Raji (cell line): ENCODE results near the gene RCOR2.

Source experiments
- POLR2A ChIP-seq: IDR thresholded peaks from 2 replicates; pipeline ENCODE4 v1.6.1; 2011; ENCODE audit warnings: low read depth, low read length, control low read depth; ENCODE audit not compliant: insufficient read depth

RCOR2 gene

DNA sequence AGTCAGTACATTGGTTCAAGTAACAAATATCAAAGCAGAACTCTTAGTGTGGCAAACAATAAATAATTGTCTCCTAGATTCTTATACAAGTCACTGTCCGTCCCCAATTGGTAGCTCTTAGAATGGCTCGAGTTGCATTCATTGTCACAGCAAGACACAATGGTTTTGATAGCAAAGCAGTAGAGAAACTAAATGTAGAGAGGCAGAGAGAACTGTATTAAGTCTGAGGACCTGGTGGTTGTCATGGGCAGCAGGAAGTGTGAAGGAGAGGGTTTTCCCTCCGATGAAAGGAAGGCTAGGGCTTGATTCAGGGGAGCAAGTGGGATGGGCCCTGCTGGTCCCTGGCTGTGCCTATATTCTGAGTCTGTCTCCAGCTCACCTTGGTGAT, 36.6 kb downstream of the RCOR2 start:
- TF ChIP-seq POLR2A = no peak

DNA sequence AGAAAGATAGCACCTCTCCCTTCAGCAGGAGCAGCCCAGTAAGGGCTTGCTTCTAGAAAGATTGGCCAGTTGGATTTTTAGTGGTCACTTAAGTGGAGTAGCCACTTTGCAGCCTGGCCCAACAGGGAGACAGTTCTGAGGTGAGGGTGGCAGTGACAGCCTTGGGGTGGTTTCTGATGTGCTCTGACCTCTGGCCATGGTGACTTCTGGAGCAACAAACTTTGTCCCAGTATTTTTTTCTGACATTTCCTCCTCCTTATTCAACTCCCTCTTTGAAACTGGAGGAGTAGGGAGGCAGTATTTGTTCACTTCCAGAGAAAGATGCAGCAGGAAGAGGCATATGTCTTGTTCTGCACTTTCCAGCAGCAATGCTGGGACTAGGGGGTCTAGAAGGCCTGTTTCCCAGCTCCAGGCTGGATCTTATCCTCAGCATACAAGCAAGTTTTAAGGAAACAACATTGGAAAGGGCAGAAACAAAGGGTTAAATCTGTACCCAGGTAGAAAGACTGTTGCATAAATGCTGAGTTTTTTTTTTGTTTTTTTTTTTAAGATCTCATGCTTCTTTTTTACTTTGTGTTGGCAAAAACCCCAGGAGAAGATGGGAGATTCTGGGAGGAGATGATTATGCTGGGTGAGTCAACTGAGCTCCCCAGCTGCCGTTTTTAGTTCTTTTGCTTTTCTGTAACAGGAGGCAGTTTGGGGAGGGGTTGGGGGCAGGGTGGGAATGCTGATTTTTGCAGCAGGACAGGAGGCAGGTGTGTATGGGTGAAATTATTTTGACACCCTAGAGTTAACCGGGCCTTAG, 37.2 kb downstream of the RCOR2 start:
- TF ChIP-seq POLR2A = no peak

DNA sequence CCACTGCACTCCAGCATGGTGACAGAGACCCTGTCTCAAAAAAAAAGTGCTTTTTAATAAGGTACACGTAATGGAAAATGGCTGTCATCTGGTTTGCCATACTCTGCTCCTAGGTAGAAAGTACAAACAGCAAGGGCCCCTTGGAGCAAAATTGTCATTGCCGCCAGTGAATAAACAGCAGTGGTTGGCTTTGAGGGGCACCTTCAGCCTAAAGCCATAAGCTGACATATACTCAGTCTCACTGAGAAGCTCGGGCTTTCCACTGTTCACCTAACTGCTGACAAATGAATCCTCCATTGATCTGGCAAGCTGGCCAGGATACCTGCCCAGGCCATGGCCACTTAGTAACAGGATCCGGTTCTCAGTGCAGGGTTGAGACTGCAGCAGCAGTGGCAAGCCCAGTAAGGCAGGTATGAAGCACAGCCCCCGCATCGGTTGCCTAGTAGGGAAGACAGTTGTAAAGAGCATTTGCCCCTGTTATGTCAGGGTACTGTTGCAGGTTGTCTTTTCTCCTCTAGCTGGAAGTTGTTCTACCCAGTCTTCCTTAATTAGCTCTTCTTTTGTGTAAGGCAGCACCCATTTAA, 39.2 kb downstream of the RCOR2 start:
- no peak for TF ChIP-seq POLR2A

DNA sequence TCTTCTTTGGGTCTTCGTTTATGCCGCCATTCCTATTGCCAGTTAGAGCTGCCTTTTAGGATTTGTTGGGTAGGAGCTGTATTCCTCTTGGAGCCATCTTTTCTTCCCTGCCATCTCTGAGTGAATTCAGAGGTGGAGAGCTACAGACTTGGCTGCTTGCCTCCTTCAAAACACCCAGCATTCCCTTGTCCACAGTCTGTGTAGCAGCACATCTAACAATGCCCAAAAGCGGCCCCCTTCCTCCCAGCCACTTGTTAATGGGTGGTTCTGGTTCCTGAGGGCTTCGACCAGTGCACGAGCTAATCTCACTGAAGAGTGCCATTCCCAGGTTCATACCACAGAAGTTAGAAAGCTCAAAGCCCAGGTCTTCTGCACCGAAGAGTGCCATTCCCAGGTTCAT, 40.3 kb downstream of the RCOR2 start:
- TF ChIP-seq POLR2A = no peak

DNA sequence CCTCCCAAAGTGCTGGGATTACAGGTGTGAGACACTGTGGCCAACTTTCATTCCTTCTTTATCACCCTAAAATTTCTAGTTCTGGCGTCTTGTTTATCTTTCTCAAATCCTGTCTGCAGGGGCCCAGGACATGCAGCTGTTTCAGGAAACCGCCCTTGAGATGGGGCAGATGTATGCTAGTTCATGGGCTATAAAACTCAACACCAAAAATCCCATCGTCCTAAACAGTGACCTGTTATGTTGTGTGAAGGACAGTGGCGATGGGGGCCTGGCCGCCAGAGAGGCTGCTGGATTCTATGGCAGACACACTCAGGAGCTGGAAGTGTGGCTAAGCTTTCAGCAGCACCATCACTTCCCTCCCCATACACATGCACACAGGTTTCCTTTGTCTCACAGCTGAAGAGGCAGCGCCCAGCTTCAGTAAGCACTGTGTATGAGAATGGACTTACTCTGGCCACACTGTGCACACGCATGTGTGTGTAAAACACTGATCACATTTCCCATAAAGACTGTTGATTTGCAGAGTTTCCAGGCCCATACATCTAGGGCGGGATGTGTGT, 41.4 kb downstream of the RCOR2 start:
- TF ChIP-seq POLR2A = no peak

DNA sequence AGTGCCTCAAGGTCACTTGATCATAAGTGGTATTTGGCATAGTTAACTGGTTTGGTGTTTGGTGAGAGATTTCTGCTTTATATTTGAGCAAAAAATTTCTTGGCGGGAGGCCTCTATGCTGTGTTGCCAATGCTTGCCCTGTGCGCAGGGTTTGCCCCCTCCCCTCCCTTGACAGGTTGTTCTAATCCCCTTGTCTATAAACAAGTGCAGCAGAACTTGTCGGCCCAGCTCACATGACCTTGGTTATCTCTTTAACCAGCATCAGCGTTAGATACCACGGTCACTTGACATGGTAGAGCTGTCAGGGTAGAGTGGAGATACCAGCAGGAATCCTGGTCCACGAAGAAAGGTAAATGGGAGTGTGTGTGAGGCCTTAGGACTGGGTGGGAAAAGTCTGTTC, 42.5 kb downstream of the RCOR2 start:
- TF ChIP-seq POLR2A = no peak

DNA sequence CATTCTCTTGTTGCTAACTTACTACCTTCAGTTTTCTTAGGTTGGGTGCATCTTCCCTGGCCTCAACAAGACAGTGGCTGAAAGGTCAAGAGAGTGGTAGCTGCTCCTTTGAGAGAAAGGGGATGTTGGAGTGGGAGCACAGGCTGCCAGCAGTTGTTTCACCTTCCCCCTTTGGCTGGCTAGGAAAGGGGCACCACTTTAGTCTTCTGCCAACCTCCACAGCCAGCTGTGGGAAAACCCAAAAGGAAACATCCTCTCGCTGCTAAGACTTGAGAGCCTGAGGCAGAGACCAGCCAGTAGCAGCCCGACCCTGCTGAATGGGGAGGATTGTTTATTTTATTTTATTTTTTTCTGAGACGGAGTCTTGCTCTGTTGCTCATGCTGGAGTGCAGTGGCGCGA, 43.7 kb downstream of the RCOR2 start:
- no peak for TF ChIP-seq POLR2A

DNA sequence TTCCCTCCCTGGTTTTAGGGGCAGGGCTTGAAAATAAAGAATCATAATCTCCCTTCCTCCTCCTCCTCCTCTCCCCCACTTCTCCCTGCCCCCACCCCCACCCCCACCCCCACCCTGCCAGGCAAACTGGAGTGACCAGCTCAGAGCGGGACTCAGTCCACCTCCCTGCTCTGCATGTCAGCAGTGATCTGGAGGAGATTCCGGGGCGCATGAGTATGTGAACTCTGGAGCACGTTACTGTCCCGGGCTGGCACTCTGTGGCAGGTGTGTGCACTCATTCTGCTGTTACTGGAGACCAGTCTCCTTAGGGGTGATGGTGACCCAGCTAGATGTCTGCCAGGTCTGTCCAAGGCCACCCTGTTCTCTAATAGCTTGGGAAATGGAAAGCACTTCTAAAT, 44.2 kb downstream of the RCOR2 start:
- no peak for TF ChIP-seq POLR2A

DNA sequence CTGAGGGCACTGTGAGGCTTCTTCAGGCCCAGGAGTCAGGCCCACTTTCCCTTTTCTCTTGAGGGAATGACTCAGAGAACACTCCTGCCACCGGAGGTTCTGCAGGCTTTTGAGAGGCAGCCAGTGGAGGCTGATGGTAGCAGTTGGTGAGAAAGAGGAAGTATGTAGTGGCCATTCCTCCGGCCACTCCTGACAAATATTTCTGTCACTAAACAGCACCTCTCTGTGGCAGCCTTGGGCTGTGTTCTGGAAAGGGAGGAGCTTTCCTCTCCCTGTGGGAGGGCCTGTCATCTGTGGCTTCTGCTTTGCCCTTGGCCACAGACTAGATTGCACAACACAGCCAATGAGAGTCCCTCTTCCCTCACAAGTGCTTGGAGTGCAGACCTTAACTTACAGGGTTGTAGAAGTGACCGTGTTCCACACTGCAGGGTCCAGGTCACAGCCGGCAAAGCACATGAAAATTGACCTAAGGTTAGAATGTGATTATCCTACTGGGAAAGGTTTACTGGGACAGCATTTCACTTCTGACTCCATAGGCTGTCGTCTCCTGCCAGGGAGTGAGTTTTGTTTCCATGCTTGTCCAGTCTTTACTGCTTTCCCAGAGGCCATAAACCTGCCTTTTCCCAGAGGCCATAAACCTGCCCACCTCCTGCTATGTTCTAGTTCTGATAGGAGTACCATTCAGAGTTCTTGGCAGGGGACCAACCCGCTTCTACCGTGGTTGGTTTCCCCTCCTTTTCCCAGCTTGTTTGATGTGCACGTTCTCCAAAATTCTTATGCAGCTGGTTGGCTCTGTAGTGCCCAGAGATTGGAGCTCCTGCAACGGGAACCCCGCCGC, 44.8 kb downstream of the RCOR2 start:
- no peak for TF ChIP-seq POLR2A

DNA sequence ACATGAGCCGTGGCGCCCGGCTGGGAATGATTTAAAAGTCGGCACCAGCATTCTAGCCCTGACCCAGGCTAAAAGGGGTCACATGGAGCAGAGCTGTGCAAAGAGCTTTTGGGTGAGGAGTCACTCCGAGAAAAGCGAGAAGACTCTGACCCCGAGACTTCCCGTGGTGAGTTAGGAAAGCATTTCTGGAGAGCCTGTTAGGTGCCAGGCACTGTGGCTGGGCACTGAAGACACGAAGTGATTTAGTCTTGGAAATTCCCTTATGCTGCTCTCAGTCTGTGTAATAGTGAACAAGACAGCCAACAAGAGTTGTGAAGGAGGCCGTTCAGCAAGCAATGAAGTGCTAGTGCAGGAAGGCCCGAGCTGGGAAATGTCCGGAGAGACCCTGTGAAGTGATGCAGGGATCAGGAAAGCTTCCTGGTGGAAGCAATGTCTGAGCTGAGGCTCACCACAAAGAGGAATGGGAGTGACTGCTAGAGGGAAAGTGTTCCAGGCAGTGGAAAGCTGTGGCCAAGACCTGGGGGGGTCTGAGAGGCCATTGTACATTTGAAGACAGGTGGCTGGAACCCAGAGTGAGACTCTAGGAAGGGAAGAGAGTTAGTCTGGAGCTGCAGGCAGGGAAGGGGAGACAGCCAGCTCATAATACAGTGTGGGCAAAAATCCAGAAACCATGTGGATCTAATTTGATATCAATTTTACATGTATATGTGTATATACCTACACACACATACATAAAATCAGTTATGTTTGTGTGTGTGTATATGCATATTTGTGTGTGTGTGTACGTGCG, 46.4 kb downstream of the RCOR2 start:
- no peak for TF ChIP-seq POLR2A

DNA sequence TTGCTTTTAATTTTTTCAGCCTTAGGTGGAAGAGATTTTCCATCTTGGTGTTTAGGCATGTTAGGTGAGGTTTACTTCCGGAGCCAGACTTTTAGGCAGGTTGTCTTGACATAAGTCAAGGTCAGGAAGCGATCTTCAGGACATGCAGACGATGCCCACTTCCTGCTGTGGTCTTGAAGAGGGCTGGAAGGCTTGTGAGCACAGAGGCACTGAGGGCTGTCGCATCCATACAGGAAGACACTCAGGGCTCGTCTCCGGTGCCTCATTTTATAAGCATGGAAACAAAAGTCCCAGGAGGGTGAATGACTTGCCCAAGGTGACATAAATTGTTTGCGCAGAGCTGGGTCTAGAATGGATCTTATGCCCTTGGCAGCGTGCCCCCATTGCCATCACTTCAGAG, 47.3 kb downstream of the RCOR2 start:
- TF ChIP-seq POLR2A = no peak

DNA sequence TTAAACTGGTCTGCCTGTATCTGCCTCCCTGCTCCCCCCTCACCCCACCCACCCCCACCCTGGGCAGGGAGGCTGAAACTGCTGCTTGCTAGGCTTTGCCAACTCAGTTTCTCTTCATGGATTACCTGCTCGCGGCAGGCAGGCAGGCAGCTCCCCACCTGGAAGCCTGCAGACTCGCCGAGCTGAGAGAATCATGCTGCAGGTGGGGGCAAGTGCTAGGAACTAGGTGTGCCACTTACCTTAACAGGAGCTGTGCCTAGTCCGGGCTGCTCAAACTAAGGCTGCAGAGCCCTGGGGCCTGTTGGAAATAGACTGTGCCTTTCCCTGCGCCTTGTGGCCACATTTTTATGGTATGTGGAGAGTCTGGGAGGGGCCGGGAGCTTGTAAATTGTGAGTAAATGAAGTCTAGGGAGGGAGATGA, 47.8 kb downstream of the RCOR2 start:
- TF ChIP-seq POLR2A = no peak

DNA sequence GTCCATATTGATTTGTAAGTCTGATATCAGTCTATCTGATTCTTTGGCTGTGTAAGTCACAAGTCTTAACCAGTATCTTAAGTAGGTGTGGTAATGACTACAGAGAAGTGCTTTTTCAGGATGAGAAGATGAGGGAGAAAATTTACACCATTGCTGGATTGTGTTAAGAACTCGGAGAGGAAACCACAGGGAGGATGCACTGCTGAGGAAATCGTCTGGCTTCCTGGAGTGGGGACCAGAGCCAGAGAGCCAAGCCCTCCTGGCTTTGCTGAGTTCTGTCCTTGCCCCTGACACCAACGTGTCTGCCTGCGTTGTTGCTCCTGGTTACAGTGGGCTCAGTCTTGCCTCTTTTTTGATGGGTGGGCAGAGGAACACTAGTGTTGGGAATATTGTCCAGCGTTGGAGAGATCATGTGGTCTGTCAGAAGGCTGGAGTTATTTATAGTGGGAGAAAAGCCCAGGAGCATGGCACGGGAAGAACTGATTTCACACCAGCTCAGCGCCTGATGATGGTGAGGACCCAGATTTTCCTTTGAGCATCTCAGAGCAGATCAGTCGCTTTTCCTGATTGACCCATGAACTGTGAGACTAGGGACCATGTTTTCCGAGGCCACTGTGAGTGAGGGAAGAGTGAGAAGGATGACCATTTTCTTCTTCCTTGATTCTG, 48.4 kb downstream of the RCOR2 start:
- no peak for TF ChIP-seq POLR2A

DNA sequence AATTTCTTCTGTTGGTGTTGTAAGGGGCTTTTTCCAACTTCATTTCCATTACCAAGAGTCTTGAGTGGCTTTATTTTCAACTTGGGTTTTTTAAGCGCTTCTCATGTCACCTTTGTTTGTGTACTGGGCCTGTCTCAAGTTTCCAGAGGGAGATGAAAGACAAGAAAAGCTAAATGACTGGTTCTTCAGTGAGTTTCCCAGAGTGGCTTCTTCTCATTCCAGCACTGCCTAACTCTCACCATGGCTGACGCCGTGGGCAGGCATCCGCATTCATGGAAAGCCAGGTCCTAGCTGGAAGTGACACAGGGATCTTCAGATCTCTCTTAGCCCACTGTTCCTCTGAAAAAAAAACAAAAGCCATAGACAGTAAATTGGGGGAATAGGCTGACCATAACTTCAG, 49.5 kb downstream of the RCOR2 start:
- no peak for TF ChIP-seq POLR2A
